ENCODE measurements around the gene SNX3. TPM values are rescaled to one million over a fixed set of nuclear protein-coding genes. Genes with fewer than 3 reads are reported as not detected.

SNX3 gene
- total RNA-seq, 2 experiments from 2014 or later = 77.1 to 112 TPM

DNA sequence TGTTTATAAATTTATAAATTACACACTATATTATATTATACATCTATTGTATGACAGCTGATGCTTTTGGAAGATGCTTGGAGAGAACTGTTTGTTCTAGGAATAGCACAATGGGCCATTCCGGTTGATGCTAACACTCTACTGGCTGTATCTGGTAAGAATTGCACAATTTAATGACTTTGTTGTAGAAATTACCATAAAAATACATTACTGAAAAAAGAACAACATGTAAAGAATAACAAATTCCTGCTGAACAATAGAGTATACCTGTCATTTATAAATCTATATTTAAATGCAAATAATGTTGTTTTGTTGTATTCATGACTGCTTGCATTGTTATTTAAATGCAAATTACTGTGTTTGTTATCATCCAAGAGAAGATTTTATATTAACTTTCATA is 80.6 kb downstream of the SNX3 start:
- H3K4me3 Mint-ChIP-seq = no peak overlapping the region
- no peak for DNase-seq
- ChIA-PET CTCF (no interaction called here), POLR2A (no interaction called here)
- intact Hi-C loops (cut with DNase I, micrococcal nuclease) = no loop called here
- ATAC-seq = no peak
- H3K27me3 Mint-ChIP-seq = peaks cover 60% of the 10 kb centered on the region
- H3K9me3 Mint-ChIP-seq (ENCODE audit: low read depth) = no peaks in the 10 kb centered on the region
- H3K36me3 Mint-ChIP-seq (ENCODE audit: low read depth) = no peaks in the 10 kb centered on the region
- H3K27ac Mint-ChIP-seq = no peak overlapping the region
- peaks cover 11% of the 10 kb centered on the region for H3K4me1 Mint-ChIP-seq

DNA sequence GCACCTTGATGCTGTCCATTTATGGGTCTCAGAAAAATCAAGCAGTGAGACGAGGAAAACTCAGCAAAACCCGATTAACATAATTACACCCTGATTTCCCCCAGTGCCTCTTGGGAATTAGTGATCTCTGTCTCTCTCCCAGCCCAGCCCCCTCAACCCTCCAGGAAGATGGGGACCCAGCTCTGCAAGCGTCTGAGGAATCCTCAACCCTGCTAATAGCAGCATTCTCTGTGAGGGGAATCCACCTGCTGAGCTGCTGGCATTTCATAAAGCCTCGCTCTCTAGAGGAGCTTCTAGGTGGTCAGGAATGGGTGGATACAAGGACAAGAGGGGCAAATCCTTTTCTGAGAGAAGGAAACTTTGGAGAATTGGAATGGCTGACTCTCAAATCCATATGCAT is 81.1 kb downstream of the SNX3 start:
- intact Hi-C loops (cut with DNase I, micrococcal nuclease) = loop anchor here in 1 of 2 experiments (5.0 to 10.0 kb wide), 2 partner anchors 313 to 345 kb away; no protein-coding TSS in a partner anchor
- H3K27me3 Mint-ChIP-seq = peaks cover 60% of the 10 kb centered on the region
- ChIA-PET CTCF (no interaction called here), POLR2A (no interaction called here)
- no peak overlapping the region for H3K27ac Mint-ChIP-seq
- DNase-seq = no peak
- no peak overlapping the region for H3K4me3 Mint-ChIP-seq
- H3K36me3 Mint-ChIP-seq (ENCODE audit: low read depth) = no peaks in the 10 kb centered on the region
- peaks cover 14% of the 10 kb centered on the region for H3K4me1 Mint-ChIP-seq
- H3K9me3 Mint-ChIP-seq (ENCODE audit: low read depth) = no peaks in the 10 kb centered on the region
- ATAC-seq = no peak

DNA sequence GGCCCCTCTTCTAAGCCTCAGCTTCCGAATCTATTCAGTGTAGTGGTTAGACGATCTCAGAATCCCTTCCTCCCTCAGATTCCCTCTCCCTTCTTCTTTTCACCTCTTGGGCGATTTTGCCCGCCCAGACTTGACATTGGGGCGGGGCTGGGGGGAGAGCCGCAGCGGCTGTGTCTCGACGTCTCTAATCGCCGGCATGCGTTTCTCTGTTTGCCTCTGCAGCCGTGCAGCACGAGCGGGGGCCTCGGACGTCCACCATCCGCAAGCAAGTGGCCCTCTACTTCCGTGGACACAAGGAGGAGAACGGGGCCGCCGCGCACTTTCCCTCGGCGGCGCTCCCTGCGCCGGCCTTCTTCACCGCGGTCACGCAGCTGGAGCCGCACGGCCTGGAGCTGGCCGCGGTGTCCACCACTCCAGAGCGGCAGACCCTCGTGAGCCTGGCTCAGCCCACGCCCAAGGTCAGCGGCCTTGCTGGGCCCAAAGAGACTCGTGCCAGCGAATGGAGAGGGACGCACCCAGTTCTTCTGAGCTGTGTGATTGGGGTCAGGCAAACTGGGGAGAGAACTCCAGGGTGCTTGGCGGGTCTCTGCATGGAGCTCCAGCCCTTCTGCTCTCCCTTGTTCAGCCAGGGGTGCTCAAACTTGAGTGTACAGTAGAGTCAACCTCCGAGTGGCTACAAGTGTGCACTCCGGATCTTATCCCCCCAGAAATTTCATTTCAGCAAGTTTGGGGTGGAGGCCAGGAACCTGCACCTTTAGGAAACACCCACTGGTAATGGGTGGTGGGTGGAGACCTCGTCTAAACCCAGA is 84.4 kb downstream of the SNX3 start:
- Mint-ChIP-seq H3K27ac (no peak overlapping the region), H3K36me3 (ENCODE audit: low read depth) (no peaks in the 10 kb centered on the region), H3K9me3 (ENCODE audit: low read depth) (no peaks in the 10 kb centered on the region), H3K4me3 (peak overlapping the region; percentile 18), H3K27me3 (peaks cover 76% of the 10 kb centered on the region), H3K4me1 (peaks cover 14% of the 10 kb centered on the region)
- POLR2A ChIA-PET = no interaction called here
- intact Hi-C loops (cut with DNase I, micrococcal nuclease) = loop anchor here in 1 of 2 experiments (5.0 to 10.0 kb wide), 2 partner anchors 316 to 348 kb away; no protein-coding TSS in a partner anchor
- CTCF ChIA-PET = interaction anchor here (1.2 to 3.0 kb wide), 3 partner anchors 13 to 316 kb away, joined by 5 to 12 read pairs (median 6); no protein-coding TSS in a partner anchor
- ATAC-seq = no peak
- no peak for DNase-seq

- POLR2A ChIA-PET = no interaction called here
- intact Hi-C loops (cut with DNase I, micrococcal nuclease) = loop anchor here (2.0 to 10.0 kb wide), 4 partner anchors 19 to 349 kb away; no protein-coding TSS in a partner anchor
- CTCF ChIA-PET = interaction anchor here (1.2 to 3.0 kb wide), 3 partner anchors 12 to 317 kb away, joined by 5 to 12 read pairs (median 6); no protein-coding TSS in a partner anchor
- ATAC-seq (peak; percentile 57), DNase-seq (peak; percentile 46)
- H3K27me3 Mint-ChIP-seq = peaks cover 80% of the 10 kb centered on the region
- H3K9me3 Mint-ChIP-seq (ENCODE audit: low read depth) = no peaks in the 10 kb centered on the region
- H3K27ac Mint-ChIP-seq = no peak overlapping the region
- peaks cover 18% of the 10 kb centered on the region for H3K4me1 Mint-ChIP-seq
- no peaks in the 10 kb centered on the region for H3K36me3 Mint-ChIP-seq (ENCODE audit: low read depth)
- H3K4me3 Mint-ChIP-seq = peak overlapping the region; percentile 18
Observed at GRCh38 chr6:108175592-108176279, 85.1 kb downstream of the SNX3 start.

DNA sequence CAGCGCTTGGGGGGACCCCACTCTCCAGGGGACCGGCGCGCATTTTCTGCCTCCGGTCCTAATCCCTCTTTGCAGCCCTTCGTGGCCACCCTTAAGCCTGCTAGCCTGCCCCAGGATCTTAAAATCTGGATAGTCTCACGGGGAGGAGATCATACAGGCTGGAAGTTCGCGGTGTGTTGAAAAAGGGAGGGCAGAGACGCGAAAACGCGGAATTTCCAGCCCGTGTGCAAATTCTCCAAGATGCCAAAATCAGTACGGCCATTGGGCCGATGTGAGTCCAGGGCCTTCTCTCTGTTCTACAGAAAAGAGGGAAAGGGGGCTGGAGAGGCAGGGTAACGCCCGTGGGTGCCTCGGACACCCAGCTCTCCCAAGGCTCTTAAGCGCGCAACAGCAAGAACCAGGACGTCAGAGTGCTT is 85.7 kb downstream of the SNX3 start:
- intact Hi-C loops (cut with DNase I, micrococcal nuclease) = loop anchor here (2.0 to 10.0 kb wide), 4 partner anchors 18 to 350 kb away; no protein-coding TSS in a partner anchor
- ChIA-PET CTCF (interaction anchor here (1.2 to 3.0 kb wide), 3 partner anchors 11 to 317 kb away, joined by 5 to 12 read pairs (median 6); no protein-coding TSS in a partner anchor), POLR2A (no interaction called here)
- no peak overlapping the region for H3K4me3 Mint-ChIP-seq
- peaks cover 78% of the 10 kb centered on the region for H3K27me3 Mint-ChIP-seq
- DNase-seq = no peak
- H3K36me3 Mint-ChIP-seq (ENCODE audit: low read depth) = no peaks in the 10 kb centered on the region
- no peak overlapping the region for H3K27ac Mint-ChIP-seq
- ATAC-seq = no peak
- H3K9me3 Mint-ChIP-seq (ENCODE audit: low read depth) = no peaks in the 10 kb centered on the region
- H3K4me1 Mint-ChIP-seq = peaks cover 20% of the 10 kb centered on the region

GRCh38 chr6:108174371-108175175 is 86.3 kb downstream of the SNX3 start:
- POLR2A ChIA-PET = no interaction called here
- H3K36me3 Mint-ChIP-seq (ENCODE audit: low read depth) = no peaks in the 10 kb centered on the region
- intact Hi-C loops (cut with DNase I, micrococcal nuclease) = loop anchor here (2.0 to 10.0 kb wide), 4 partner anchors 18 to 350 kb away; no protein-coding TSS in a partner anchor
- H3K4me3 Mint-ChIP-seq = no peak overlapping the region
- peaks cover 78% of the 10 kb centered on the region for H3K27me3 Mint-ChIP-seq
- ATAC-seq (peak; percentile 55), DNase-seq (peak; percentile 66)
- no peak overlapping the region for H3K27ac Mint-ChIP-seq
- no peaks in the 10 kb centered on the region for H3K9me3 Mint-ChIP-seq (ENCODE audit: low read depth)
- peaks cover 24% of the 10 kb centered on the region for H3K4me1 Mint-ChIP-seq
- CTCF ChIA-PET = interaction anchor here (1.0 to 3.0 kb wide), 3 partner anchors 12 to 318 kb away, joined by 4 to 12 read pairs (median 6); no protein-coding TSS in a partner anchor

- no peaks in the 10 kb centered on the region for H3K36me3 Mint-ChIP-seq (ENCODE audit: low read depth)
- CTCF ChIA-PET = interaction anchor here (0.9 to 1.6 kb wide), 2 partner anchors 12 to 57 kb away, joined by 3 to 4 read pairs; no protein-coding TSS in a partner anchor
- DNase-seq = no peak
- H3K27ac Mint-ChIP-seq = no peak overlapping the region
- H3K4me3 Mint-ChIP-seq = no peak overlapping the region
- POLR2A ChIA-PET = no interaction called here
- no peak for ATAC-seq
- no peaks in the 10 kb centered on the region for H3K9me3 Mint-ChIP-seq (ENCODE audit: low read depth)
- intact Hi-C loops (cut with DNase I, micrococcal nuclease) = loop anchor here in 1 of 2 experiments (10.0 kb wide), 1 partner anchor 353 kb away; no protein-coding TSS in a partner anchor
- peaks cover 77% of the 10 kb centered on the region for H3K27me3 Mint-ChIP-seq
- H3K4me1 Mint-ChIP-seq = peaks cover 41% of the 10 kb centered on the region
Observed at GRCh38 chr6:108171918-108172516, 88.8 kb downstream of the SNX3 start.

- CTCF ChIA-PET = interaction anchor here (1.6 kb wide), 1 partner anchor 12 kb away, joined by 3 read pairs; no protein-coding TSS in a partner anchor
Observed at GRCh38 chr6:108171291-108171917, 89.4 kb downstream of the SNX3 start.

DNA sequence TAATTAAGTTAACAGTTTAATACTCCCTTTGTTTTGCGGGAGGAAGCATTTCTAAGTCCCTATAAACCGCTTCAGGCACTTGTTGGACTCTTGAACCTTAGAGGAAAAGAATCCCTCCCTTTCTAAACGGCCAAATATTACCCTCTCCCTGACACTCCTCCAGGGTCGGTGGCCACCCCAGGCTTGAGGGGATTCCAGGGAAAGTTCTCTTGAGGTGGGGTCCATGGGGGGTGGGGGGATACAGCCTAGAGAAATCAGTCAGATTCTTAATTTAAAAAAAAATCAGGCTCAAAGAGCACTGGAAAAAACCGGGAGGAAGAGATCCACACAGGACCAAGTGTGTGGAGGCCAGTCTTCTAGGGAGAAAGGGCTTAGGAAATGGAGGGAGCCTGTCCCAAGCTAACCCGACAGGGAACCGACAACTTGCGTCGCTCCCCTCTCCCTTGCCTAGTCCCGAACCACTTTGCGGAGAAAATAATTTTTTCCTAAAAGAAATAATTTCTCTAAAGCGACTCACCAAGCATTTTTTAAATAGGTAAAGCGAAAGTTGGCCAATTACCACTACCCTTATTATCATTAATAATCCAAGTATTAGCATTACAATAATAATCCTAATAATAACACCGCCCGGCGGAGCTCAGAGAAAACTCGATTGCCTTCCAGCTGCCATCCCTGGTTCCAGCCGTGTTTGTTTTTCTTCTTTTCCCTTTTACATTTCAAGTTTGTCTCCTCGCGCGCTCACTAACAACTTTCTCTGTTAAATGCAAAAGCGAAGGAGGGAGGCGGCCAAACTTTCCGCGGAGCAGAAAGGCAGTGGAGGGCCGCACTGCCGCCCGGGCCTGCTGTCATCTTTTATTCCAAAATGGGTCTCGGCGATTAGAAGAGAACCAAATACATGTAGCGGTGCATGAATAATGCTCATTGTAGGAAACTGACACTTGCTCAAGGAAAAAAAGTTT is 90.2 kb downstream of the SNX3 start:
- POLR2A ChIA-PET = no interaction called here
- intact Hi-C loops (cut with DNase I, micrococcal nuclease) = loop anchor here in 1 of 2 experiments (10.0 kb wide), 1 partner anchor 354 kb away; no protein-coding TSS in a partner anchor
- Mint-ChIP-seq H3K4me1 (peaks cover 43% of the 10 kb centered on the region), H3K36me3 (ENCODE audit: low read depth) (no peaks in the 10 kb centered on the region), H3K9me3 (ENCODE audit: low read depth) (no peaks in the 10 kb centered on the region), H3K4me3 (no peak overlapping the region), H3K27ac (no peak overlapping the region), H3K27me3 (peaks cover 75% of the 10 kb centered on the region)
- CTCF ChIA-PET = interaction anchor here (1.6 kb wide), 1 partner anchor 11 kb away, joined by 3 read pairs; no protein-coding TSS in a partner anchor
- no peak for DNase-seq
- no peak for ATAC-seq

More at GRCh38 chr6:108171291-108171917, 89.4 kb downstream of the SNX3 start:
- ATAC-seq (no peak), DNase-seq (no peak)
- H3K36me3 Mint-ChIP-seq (ENCODE audit: low read depth) = no peaks in the 10 kb centered on the region
- H3K27me3 Mint-ChIP-seq = peaks cover 75% of the 10 kb centered on the region
- no peaks in the 10 kb centered on the region for H3K9me3 Mint-ChIP-seq (ENCODE audit: low read depth)
- POLR2A ChIA-PET = no interaction called here
- H3K4me3 Mint-ChIP-seq = no peak overlapping the region
- H3K4me1 Mint-ChIP-seq = peaks cover 43% of the 10 kb centered on the region
- no peak overlapping the region for H3K27ac Mint-ChIP-seq
- intact Hi-C loops (cut with DNase I, micrococcal nuclease) = loop anchor here in 1 of 2 experiments (10.0 kb wide), 1 partner anchor 353 kb away; no protein-coding TSS in a partner anchor

Data from activated CD4-positive, alpha-beta T cell treated with anti-CD3 and anti-CD28 coated beads for 36 hours (primary cell).